ENCODE measurements around the gene DRGX.

DRGX gene

GRCh38 chr10:49381111-49381900 is 14.6 kb downstream of the DRGX start:
- DNase-seq = no peak

GRCh38 chr10:49379596-49380410 is 16.1 kb downstream of the DRGX start:
- DNase-seq = no peak

GRCh38 chr10:49377256-49377655 is 18.6 kb downstream of the DRGX start:
- DNase-seq = no peak

GRCh38 chr10:49375611-49376010 is 20.3 kb downstream of the DRGX start:
- no peak for DNase-seq

GRCh38 chr10:49374740-49375139 is 21.1 kb downstream of the DRGX start:
- no peak for DNase-seq

DNA sequence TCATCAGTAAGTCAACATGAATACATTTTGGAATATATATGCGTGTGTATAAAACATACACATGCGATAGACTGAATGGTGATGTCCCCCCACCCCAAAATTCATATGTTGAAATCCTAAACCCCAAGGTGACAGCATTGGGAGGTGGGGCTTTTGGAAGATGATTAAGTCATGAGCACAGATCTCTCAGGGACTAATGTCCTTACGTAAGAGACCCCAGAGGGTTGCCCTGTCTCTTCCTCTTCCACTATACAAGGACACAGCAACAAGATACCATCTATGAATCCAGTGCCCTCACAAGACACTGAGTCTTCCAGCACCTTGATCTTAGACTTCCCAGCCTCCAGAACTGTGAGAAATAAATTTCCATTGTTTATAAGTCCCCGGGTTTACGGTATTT is 22.5 kb downstream of the DRGX start:
- DNase-seq = no peak

DNA sequence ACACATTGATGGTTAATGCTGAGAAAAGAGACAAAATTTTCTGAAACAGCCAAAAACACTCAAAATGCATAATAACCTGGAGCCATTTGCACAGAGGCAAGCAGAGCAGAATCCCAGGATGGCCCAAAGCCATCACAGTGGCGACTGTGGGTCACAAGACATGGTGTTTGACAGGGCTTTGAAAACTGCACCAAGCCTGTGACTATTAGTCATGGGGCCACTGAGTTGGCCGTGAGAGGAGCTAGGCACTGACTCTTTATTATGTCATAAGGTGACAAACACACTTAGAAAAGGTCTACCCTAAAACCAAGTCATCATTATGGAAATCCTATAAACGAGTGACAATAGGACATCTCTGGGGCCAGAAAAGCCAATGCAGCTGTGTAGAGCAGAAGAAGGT is 23.9 kb downstream of the DRGX start:
- no peak for DNase-seq

GRCh38 chr10:49370326-49371100 is 25.4 kb downstream of the DRGX start:
- no peak for DNase-seq

GRCh38 chr10:49369216-49370162 is 26.4 kb downstream of the DRGX start:
- no peak for DNase-seq

DNA sequence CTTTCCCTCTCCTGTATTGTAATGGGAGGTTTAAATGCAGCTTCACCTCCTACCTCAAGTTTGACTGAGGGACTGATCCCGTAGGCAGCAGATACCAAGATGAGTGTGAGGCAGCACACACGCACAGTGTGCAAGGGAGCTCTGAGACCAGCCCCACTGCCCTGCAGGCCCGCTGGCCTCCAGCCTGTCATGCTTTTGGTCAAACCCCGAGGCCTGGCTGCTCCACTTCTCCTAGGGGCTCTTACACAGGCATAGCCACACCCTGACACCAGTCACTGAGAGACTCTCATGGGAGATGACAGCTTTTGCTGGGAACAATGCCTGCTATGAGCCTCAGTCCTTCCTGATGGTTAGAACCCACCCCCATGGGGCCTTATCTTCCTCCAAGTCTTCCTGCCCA is 27.6 kb downstream of the DRGX start:
- DNase-seq = no peak

- no peak for DNase-seq
Observed at GRCh38 chr10:49367600-49367999, 28.3 kb downstream of the DRGX start.

- no peak for DNase-seq
Observed at GRCh38 chr10:49366460-49366859, 29.4 kb downstream of the DRGX start.

DNA sequence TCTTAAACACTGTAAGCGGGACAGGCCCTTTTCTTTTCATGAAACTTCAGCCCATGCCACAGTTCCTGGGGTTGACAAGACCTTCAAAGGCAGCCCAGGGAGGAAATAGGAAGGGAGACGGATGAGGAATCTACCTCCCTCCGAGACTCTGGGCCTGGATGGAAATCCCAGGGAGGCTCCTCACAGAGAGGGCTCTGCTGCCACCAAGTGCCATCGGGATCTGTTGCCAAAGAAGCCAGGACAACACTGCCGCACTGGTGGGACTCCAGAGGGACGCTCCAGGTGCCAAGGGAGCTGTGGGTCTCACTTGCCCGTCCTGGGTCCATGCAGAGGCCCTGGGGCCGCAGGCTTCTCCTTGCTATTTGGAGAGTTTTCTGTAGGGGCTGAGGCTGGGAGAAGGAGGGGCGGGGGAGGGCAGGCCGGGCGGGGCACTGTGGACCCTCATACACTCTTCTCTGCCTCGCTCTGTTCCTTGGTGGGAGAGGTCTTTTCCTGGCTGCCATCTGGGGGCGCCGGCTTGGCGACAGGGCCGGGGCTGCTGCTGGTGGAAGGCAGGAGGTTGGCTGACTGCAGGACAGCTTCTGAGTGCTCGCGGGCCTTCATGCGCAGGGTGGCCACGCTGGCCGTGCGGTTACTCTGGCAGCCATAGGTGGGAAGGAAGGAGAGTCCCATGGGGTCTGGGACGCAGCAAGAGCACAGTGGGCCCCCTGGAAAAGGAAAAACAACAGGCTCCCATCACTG is 30.0 kb downstream of the DRGX start:
- DNase-seq = no peak

GRCh38 chr10:49365275-49365674 is 30.6 kb downstream of the DRGX start:
- no peak for DNase-seq

DNA sequence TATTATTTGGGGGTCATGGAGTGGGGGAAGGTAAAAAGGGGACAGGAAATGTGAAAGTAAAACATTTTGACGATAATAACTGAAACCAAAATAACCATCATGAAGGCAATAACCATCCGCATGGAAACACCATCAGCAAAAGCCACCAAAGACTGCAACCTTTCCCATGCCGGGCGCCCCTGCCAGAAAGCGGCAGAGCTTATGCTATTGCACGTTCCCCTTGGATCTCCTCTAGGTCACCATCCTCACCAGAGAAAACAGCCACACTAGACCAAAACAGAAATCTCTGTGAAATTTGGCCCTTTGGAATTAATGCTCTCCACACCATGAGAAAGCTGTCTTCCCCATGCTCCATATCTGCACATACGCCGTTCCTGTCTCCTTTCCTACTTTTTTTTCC is 31.1 kb downstream of the DRGX start:
- DNase-seq = no peak

DNA sequence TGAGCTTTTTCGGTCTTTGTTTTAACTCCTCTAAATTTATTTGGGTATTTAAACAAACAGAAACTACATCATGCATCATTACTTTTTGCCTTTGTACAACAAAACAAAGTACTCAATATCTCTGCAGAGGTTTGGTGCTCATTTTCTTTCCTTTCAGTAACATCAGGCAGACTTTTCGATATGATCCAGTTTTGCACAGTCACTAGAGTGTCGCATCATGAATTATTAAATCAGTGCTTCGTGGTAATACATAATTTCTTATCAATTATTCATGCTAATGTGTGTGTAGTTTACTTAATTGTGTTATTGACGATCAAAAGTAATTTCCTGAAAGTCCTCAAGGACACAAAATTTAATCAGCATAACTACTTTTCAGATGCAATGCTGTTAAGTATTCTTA is 31.8 kb downstream of the DRGX start:
- DNase-seq = no peak

GRCh38 chr10:49363309-49364031 is 32.4 kb downstream of the DRGX start:
- DNase-seq = no peak

DNA sequence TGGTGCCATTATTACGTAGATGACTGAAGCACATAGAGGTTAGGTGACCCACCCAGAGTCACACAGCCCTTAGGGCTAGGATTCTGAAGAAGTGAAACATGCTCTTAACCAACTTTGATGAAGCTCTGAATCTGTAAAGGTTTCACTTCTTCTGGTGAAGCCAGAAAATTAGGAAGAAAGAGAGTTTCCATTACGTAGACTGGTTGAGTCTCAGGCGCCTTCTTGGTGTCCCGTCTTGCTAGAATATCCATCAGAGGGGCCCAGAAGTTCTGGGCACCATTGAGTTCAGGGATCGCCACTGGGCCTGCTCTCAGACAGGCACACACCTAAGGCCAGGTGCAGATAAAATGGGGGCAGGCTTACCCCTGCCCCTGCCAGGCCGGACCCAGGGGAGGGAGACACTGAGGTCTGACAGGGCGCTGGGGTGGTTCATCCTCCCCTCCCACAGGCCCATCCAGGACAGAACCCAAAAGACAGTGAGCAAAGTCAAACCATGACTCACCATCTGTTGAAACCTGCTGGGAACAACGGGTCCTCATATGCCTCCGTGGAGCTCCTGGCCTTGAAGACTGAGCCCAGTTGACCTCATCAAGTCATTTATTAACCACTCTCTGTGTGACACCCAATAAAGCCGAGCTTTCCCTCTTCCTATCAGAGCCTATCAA is 33.2 kb downstream of the DRGX start:
- DNase-seq = no peak

DNA sequence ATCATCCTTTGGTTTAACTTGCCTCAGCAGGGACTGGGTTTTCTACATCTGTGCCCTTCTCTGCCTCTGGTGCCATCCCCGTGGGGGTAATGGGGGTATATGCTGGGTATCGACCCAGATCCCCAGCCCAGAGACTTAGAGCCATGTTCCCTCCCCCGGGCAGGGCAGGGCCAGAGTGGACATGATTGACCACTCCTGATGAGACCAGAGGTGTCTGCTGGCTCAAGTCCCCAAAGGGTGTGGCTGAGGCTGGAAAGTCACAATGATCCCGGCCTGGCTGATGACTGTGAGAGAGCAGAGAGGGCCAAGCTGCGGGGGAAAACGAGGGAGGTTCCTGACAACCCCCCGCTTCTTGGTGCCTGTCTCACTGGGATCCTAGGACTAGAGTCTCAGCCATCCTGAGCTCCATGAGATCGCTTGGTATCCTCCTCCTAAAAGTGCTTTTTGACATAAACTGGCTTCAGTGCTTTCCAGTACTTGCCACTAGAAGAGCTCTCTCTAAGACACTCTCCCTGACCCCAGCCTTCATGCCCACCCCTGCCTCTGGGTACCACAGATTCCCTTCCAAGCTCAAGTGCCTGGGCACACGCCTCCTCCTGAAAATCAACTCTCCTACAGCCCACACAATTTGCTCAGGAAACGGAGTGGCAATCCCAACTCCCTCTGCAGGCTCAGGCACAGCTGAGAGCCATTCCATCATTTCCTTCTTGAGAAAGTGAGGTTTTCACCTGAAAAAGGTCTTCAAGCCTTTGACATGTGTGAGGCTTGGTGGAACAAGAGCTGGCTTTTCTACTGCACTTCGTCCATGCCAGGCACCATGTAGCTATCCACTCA is 33.9 kb downstream of the DRGX start:
- DNase-seq = no peak
